HepG2 (cell line): ENCODE data around the gene MXRA8. TPM values are rescaled to one million over a fixed set of nuclear protein-coding genes. Genes with fewer than 3 reads are reported as not detected.

Experiments used
- FOSL2 ChIP-seq: sonication (generic); formaldehyde crosslinking; IDR thresholded peaks from 2 replicates; pipeline ENCODE4 v1.4.0; 2020; ENCODE audit warnings: missing genetic modification reagents
- FOXA3 ChIP-seq: IDR thresholded peaks from 2 replicates; pipeline ENCODE4 v1.6.1; 2016; ENCODE audit warnings: missing genetic modification reagents, missing compliant biosample characterization
- ISL2 ChIP-seq: sonication (generic); formaldehyde crosslinking; IDR thresholded peaks from 2 replicates; pipeline ENCODE4 v1.5.0; 2020; ENCODE audit warnings: missing genetic modification reagents
- KDM2A ChIP-seq: sonication (generic); formaldehyde crosslinking; IDR thresholded peaks from 2 replicates; pipeline ENCODE4 v1.4.0; 2020; ENCODE audit warnings: low read depth, missing genetic modification reagents, borderline replicate concordance
- KLF15 ChIP-seq: sonication (generic); formaldehyde crosslinking; IDR thresholded peaks from 2 replicates; pipeline ENCODE4 v1.8.1; 2023; ENCODE audit warnings: borderline replicate concordance, mild to moderate bottlenecking, inconsistent platforms, missing genetic modification reagents, mixed read lengths
- PHF5A ChIP-seq: IDR thresholded peaks from one replicate; pipeline ENCODE4 v1.6.1; 2018; ENCODE audit warnings: low read depth, missing genetic modification reagents; ENCODE audit not compliant: unreplicated experiment
- RAD21 ChIP-seq: fragments of 450-650 bp; formaldehyde crosslinking; IDR thresholded peaks from 2 replicates; pipeline ENCODE4 v1.5.0; 2020; ENCODE audit warnings: mild to moderate bottlenecking
- RBM39 ChIP-seq: fragments of 200-400 bp; formaldehyde crosslinking; IDR thresholded peaks from one replicate; pipeline ENCODE4 v1.6.1; 2018; ENCODE audit warnings: antibody characterized with exemption, mild to moderate bottlenecking, low read depth, low read length; ENCODE audit not compliant: poor library complexity, severe bottlenecking
- SP1 ChIP-seq, 2 experiments: fragments of 450-650 bp in 1 of 2; sonication (generic) in 1 of 2; formaldehyde crosslinking in 1 of 2; IDR thresholded peaks; 2 replicates each; pipeline versions ENCODE4 v1.4.0 to v1.6.1; 2016 to 2020; ENCODE audit warnings: missing genetic modification reagents in 1 of 2
- SRF ChIP-seq: IDR thresholded peaks from 2 replicates; pipeline ENCODE4 v1.6.1; 2011; ENCODE audit warnings: mild to moderate bottlenecking, low read depth, low read length, moderate library complexity
- XRCC5 ChIP-seq: fragments of 200-400 bp; formaldehyde crosslinking; optimal IDR thresholded peaks from 2 replicates; pipeline ENCODE3; 2017; ENCODE audit warnings: mild to moderate bottlenecking, low read length
- ZBTB2 ChIP-seq: sonication (generic); formaldehyde crosslinking; IDR thresholded peaks from 2 replicates; pipeline ENCODE4 v1.8.0; 2022; ENCODE audit warnings: low read depth, missing genetic modification reagents
- ZNF292 ChIP-seq: sonication (generic); formaldehyde crosslinking; IDR thresholded peaks from 2 replicates; pipeline ENCODE4 v1.8.1; 2022; ENCODE audit warnings: mild to moderate bottlenecking, low read depth, missing genetic modification reagents, borderline replicate concordance
- ZNF496 ChIP-seq: sonication (generic); formaldehyde crosslinking; IDR thresholded peaks from 2 replicates; pipeline ENCODE4 v1.8.1; 2023; ENCODE audit warnings: mild to moderate bottlenecking, moderate library complexity, missing genetic modification reagents; ENCODE audit not compliant: insufficient replicate concordance
- ZNF558 ChIP-seq: sonication (generic); formaldehyde crosslinking; IDR thresholded peaks from 2 replicates; pipeline ENCODE4 v1.9.0; 2022; ENCODE audit warnings: mild to moderate bottlenecking, missing genetic modification reagents, borderline replicate concordance
- ZNF589 ChIP-seq: sonication (generic); formaldehyde crosslinking; conservative IDR thresholded peaks from 2 replicates; pipeline ENCODE4 v1.8.0; 2022; ENCODE audit warnings: mild to moderate bottlenecking, moderate library complexity, missing genetic modification reagents
- ZNF687 ChIP-seq: sonication (generic); formaldehyde crosslinking; IDR thresholded peaks from 2 replicates; pipeline ENCODE4 v1.5.1; 2020; ENCODE audit warnings: mild to moderate bottlenecking, missing genetic modification reagents, moderate library complexity
- ZSCAN21 ChIP-seq: sonication (generic); formaldehyde crosslinking; IDR thresholded peaks from 2 replicates; pipeline ENCODE4 v1.8.0; 2022; ENCODE audit warnings: mild to moderate bottlenecking, missing genetic modification reagents, moderate library complexity, borderline replicate concordance
- polyA plus RNA-seq, 8 experiments: library from polyadenylated mRNA; depleted of rRNA in 3 of 8; stranded (reverse) in 7 of 8; unstranded in 1 of 8; fragments of >200 nt; fragmentation: Illumina TruSeq in 4 of 8; extraction: Trizol in 4 of 8; gene quantifications; 2 replicates each; pipeline versions ENCODE4 v1.2.1 to v1.2.3, GENCODE V29; 2011 to 2016; ENCODE audit warnings: low read depth in 4 of 8, missing spikeins in 1 of 8, mixed read lengths in 1 of 8; ENCODE audit not compliant: insufficient read depth in 1 of 8
- total RNA-seq, 5 experiments: library from RNA; depleted of rRNA; stranded (reverse); fragments of >200 nt; fragmentation: Illumina TruSeq; extraction: Trizol; gene quantifications; 2 replicates each; pipeline ENCODE4 v1.2.3, GENCODE V29; 2016; ENCODE audit warnings: low read depth in 1 of 5
- TF ChIP-seq, protein P1 (sequence below): IDR thresholded peaks from 2 replicates; pipeline ENCODE4 v1.6.1; 2016; ENCODE audit warnings: missing biosample characterization, missing genetic modification reagents, low read depth
- TF ChIP-seq, protein P2 (sequence below): sonication (generic); formaldehyde crosslinking; IDR thresholded peaks from 2 replicates; pipeline ENCODE4 v1.5.0; 2020; ENCODE audit warnings: mild to moderate bottlenecking, missing genetic modification reagents, borderline replicate concordance

Gene MXRA8
- total and polyA plus RNA-seq, 2 of the 13 experiments (the other 11 are each of a cell fraction or from before 2014, with no cell fraction given), result 19.8 to 44.8 TPM

DNA sequence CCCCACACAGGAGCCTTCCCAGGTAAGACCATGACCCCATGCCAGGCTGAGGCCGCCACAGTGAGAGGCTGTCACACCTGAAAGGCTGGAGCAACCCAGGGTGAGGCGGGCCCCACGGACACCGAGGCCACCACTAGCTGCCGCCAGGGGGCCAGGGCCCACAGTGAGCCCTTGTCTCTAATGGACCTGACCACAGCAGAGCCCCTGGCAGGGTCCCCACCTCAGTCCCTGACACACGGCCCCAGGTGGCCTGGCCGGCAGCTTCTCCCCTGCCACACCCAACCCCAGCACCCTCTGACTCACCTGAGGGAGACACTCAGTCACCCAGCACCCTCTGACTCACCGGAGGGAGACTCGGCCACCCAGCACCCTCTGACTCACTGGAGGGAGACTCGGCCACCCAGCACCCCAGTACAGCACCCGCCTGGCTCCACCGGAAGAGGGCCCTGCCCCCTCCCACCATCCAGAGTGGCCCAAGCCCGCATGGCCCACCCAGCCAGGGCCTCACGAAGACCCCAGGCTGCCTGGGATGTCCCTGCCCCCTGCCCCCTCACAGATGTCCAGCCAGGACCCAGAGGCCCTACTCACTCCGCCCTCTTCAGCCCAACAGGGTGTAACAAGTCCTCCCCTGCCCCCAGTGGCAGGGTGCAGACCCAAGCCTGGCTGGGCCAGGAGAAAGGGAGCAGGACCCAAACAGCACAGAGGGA, 13.5 kb downstream of the MXRA8 start (continued):
- no peak for TF ChIP-seq ZBTB2
- TF ChIP-seq, protein P1, sequence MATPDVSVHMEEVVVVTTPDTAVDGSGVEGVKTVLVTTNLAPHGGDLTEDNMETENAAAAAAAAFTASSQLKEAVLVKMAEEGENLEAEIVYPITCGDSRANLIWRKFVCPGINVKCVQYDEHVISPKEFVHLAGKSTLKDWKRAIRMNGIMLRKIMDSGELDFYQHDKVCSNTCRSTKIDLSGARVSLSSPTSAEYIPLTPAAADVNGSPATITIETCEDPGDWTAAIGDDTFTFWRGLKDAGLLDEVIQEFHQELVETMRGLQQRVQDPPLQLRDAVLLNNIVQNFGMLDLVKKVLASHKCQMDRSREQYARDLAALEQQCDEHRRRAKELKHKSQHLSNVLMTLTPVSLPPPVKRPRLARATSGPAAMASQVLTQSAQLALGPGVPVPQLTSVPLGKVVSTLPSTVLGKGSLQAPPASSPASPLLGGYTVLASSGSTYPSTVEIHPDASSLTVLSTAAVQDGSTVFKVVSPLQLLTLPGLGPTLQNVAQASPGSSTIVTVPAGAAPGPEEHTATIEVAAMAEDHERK (CRISPR knock-in tag), result no peak
- TF ChIP-seq KLF15 (CRISPR knock-in tag), result no peak
- TF ChIP-seq SP1 (IDR thresholded peaks at IDR 0.05), result no peak
- TF ChIP-seq SP1 (CRISPR knock-in tag; IDR thresholded peaks at IDR 0.05), result peak; percentile 28; the same call in 1 of the 2 replicates
- no peak for TF ChIP-seq FOXA3 (CRISPR knock-in tag)
- TF ChIP-seq SRF, result no peak
- no peak for TF ChIP-seq ZNF558 (CRISPR knock-in tag)
- TF ChIP-seq KDM2A (CRISPR knock-in tag), result no peak; the same call in 1 of the 2 replicates
- no peak for TF ChIP-seq PHF5A (CRISPR knock-in tag)
- no peak for TF ChIP-seq ZNF589 (CRISPR knock-in tag)
- TF ChIP-seq FOSL2, result peak; percentile 82
- TF ChIP-seq ZNF292 (CRISPR knock-in tag), result no peak
- TF ChIP-seq ISL2 (CRISPR knock-in tag), result no peak
- peak; percentile 42 for TF ChIP-seq RBM39
- peak; percentile 59 for TF ChIP-seq XRCC5
- peak; percentile 71 for TF ChIP-seq RAD21 (CRISPR knock-in tag)
- TF ChIP-seq ZSCAN21 (CRISPR knock-in tag), result peak; percentile 100
- TF ChIP-seq ZNF496, result no peak
- peak; percentile 40; the same call in 1 of the 2 replicates for TF ChIP-seq ZNF687 (CRISPR knock-in tag)
- TF ChIP-seq, protein P2, sequence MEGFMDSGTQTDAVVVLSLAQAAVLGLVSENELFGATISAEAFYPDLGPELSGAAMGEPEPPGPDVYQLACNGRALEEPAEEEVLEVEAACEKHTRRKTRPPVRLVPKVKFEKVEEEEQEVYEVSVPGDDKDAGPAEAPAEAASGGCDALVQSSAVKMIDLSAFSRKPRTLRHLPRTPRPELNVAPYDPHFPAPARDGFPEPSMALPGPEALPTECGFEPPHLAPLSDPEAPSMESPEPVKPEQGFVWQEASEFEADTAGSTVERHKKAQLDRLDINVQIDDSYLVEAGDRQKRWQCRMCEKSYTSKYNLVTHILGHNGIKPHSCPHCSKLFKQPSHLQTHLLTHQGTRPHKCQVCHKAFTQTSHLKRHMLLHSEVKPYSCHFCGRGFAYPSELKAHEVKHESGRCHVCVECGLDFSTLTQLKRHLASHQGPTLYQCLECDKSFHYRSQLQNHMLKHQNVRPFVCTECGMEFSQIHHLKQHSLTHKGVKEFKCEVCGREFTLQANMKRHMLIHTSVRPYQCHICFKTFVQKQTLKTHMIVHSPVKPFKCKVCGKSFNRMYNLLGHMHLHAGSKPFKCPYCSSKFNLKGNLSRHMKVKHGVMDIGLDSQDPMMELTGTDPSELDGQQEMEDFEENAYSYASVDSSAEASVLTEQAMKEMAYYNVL, result no peak; the same call in 1 of the 2 replicates
